ENCODE data around the gene ACYP2.
A peak's percentile ranks its signal among the peaks of the same experiment; 100 is the strongest.

Gene ACYP2

GRCh38 chr2:54329482-54330161, 214.2 kb downstream of the ACYP2 start:
- Histone ChIP-seq H3K9me3 (ENCODE audit: control insufficient read depth, low read length) (no peaks in the 10 kb centered on the region), H3K27ac (ENCODE audit: insufficient read depth, low read length, poor library complexity, severe bottlenecking) (no peak overlapping the region), H3K4me3 (ENCODE audit: insufficient read depth, low read depth, low read length, poor library complexity, severe bottlenecking) (peak overlapping the region; percentile 62), H3K36me3 (ENCODE audit: control insufficient read depth, insufficient read depth, low read length) (no peaks in the 10 kb centered on the region), H3K4me1 (ENCODE audit: control insufficient read depth, insufficient read depth, low read length, poor library complexity, severe bottlenecking) (peaks cover 3% of the 10 kb centered on the region), H3K27me3 (replicated peaks; ENCODE audit: control insufficient read depth, insufficient read depth, low read length, poor library complexity, severe bottlenecking) (no peaks in the 10 kb centered on the region)
- DNase-seq, result no peak

GRCh38 chr2:54330162-54330925, 214.9 kb downstream of the ACYP2 start:
- H3K27ac ChIP-seq (ENCODE audit: insufficient read depth, low read length, poor library complexity, severe bottlenecking), result peak overlapping the region; percentile 8

GRCh38 chr2:54330926-54331835, 215.8 kb downstream of the ACYP2 start:
- H3K4me3 ChIP-seq (ENCODE audit: insufficient read depth, low read depth, low read length, poor library complexity, severe bottlenecking), result peak overlapping the region; percentile 62
- H3K27ac ChIP-seq (ENCODE audit: insufficient read depth, low read length, poor library complexity, severe bottlenecking), result peak overlapping the region; percentile 8

More at GRCh38 chr2:54330162-54330925, 214.9 kb downstream of the ACYP2 start:
- DNase-seq, result peak; percentile 68 to 78 (median 77)
- H3K36me3 ChIP-seq (ENCODE audit: control insufficient read depth, insufficient read depth, low read length), result no peaks in the 10 kb centered on the region
- peaks cover 3% of the 10 kb centered on the region for H3K4me1 ChIP-seq (ENCODE audit: control insufficient read depth, insufficient read depth, low read length, poor library complexity, severe bottlenecking)
- H3K9me3 ChIP-seq (ENCODE audit: control insufficient read depth, low read length), result no peaks in the 10 kb centered on the region
- H3K27me3 ChIP-seq (replicated peaks; ENCODE audit: control insufficient read depth, insufficient read depth, low read length, poor library complexity, severe bottlenecking), result no peaks in the 10 kb centered on the region
- H3K4me3 ChIP-seq (ENCODE audit: insufficient read depth, low read depth, low read length, poor library complexity, severe bottlenecking), result peak overlapping the region; percentile 62

GRCh38 chr2:54332386-54332785, 217.0 kb downstream of the ACYP2 start:
- no peaks in the 10 kb centered on the region for H3K9me3 ChIP-seq (ENCODE audit: control insufficient read depth, low read length)
- H3K4me1 ChIP-seq (ENCODE audit: control insufficient read depth, insufficient read depth, low read length, poor library complexity, severe bottlenecking), result peaks cover 3% of the 10 kb centered on the region
- H3K36me3 ChIP-seq (ENCODE audit: control insufficient read depth, insufficient read depth, low read length), result no peaks in the 10 kb centered on the region
- H3K4me3 ChIP-seq (ENCODE audit: insufficient read depth, low read depth, low read length, poor library complexity, severe bottlenecking), result no peak overlapping the region
- no peak for DNase-seq
- no peak overlapping the region for H3K27ac ChIP-seq (ENCODE audit: insufficient read depth, low read length, poor library complexity, severe bottlenecking)
- H3K27me3 ChIP-seq (replicated peaks; ENCODE audit: control insufficient read depth, insufficient read depth, low read length, poor library complexity, severe bottlenecking), result no peaks in the 10 kb centered on the region

More at GRCh38 chr2:54330926-54331835, 215.8 kb downstream of the ACYP2 start:
- Histone ChIP-seq H3K4me1 (ENCODE audit: control insufficient read depth, insufficient read depth, low read length, poor library complexity, severe bottlenecking) (peaks cover 3% of the 10 kb centered on the region), H3K36me3 (ENCODE audit: control insufficient read depth, insufficient read depth, low read length) (no peaks in the 10 kb centered on the region), H3K9me3 (ENCODE audit: control insufficient read depth, low read length) (no peaks in the 10 kb centered on the region), H3K27me3 (replicated peaks; ENCODE audit: control insufficient read depth, insufficient read depth, low read length, poor library complexity, severe bottlenecking) (no peaks in the 10 kb centered on the region)
- DNase-seq, result no peak

GRCh38 chr2:54336136-54336976, 220.9 kb downstream of the ACYP2 start:
- no peaks in the 10 kb centered on the region for H3K36me3 ChIP-seq (ENCODE audit: control insufficient read depth, insufficient read depth, low read length)
- H3K9me3 ChIP-seq (ENCODE audit: control insufficient read depth, low read length), result no peaks in the 10 kb centered on the region
- DNase-seq, result no peak
- H3K27me3 ChIP-seq (replicated peaks; ENCODE audit: control insufficient read depth, insufficient read depth, low read length, poor library complexity, severe bottlenecking), result no peaks in the 10 kb centered on the region
- H3K4me1 ChIP-seq (ENCODE audit: control insufficient read depth, insufficient read depth, low read length, poor library complexity, severe bottlenecking), result no peaks in the 10 kb centered on the region
- no peak overlapping the region for H3K27ac ChIP-seq (ENCODE audit: insufficient read depth, low read length, poor library complexity, severe bottlenecking)
- H3K4me3 ChIP-seq (ENCODE audit: insufficient read depth, low read depth, low read length, poor library complexity, severe bottlenecking), result no peak overlapping the region

- Histone ChIP-seq H3K36me3 (ENCODE audit: control insufficient read depth, insufficient read depth, low read length) (no peaks in the 10 kb centered on the region), H3K9me3 (ENCODE audit: control insufficient read depth, low read length) (no peaks in the 10 kb centered on the region), H3K4me1 (ENCODE audit: control insufficient read depth, insufficient read depth, low read length, poor library complexity, severe bottlenecking) (no peaks in the 10 kb centered on the region), H3K27ac (ENCODE audit: insufficient read depth, low read length, poor library complexity, severe bottlenecking) (no peak overlapping the region), H3K27me3 (replicated peaks; ENCODE audit: control insufficient read depth, insufficient read depth, low read length, poor library complexity, severe bottlenecking) (no peaks in the 10 kb centered on the region), H3K4me3 (ENCODE audit: insufficient read depth, low read depth, low read length, poor library complexity, severe bottlenecking) (no peak overlapping the region)
- DNase-seq, result no peak
Observed at GRCh38 chr2:54336977-54337255, 221.5 kb downstream of the ACYP2 start.

GRCh38 chr2:54341656-54342055, 226.2 kb downstream of the ACYP2 start:
- Histone ChIP-seq H3K4me1 (ENCODE audit: control insufficient read depth, insufficient read depth, low read length, poor library complexity, severe bottlenecking) (no peaks in the 10 kb centered on the region), H3K4me3 (ENCODE audit: insufficient read depth, low read depth, low read length, poor library complexity, severe bottlenecking) (no peak overlapping the region), H3K27me3 (replicated peaks; ENCODE audit: control insufficient read depth, insufficient read depth, low read length, poor library complexity, severe bottlenecking) (no peaks in the 10 kb centered on the region), H3K9me3 (ENCODE audit: control insufficient read depth, low read length) (no peaks in the 10 kb centered on the region), H3K27ac (ENCODE audit: insufficient read depth, low read length, poor library complexity, severe bottlenecking) (no peak overlapping the region), H3K36me3 (ENCODE audit: control insufficient read depth, insufficient read depth, low read length) (no peaks in the 10 kb centered on the region)
- DNase-seq, result no peak

- Histone ChIP-seq H3K4me3 (ENCODE audit: insufficient read depth, low read depth, low read length, poor library complexity, severe bottlenecking) (no peak overlapping the region), H3K9me3 (ENCODE audit: control insufficient read depth, low read length) (no peaks in the 10 kb centered on the region), H3K4me1 (ENCODE audit: control insufficient read depth, insufficient read depth, low read length, poor library complexity, severe bottlenecking) (no peaks in the 10 kb centered on the region), H3K27me3 (replicated peaks; ENCODE audit: control insufficient read depth, insufficient read depth, low read length, poor library complexity, severe bottlenecking) (no peaks in the 10 kb centered on the region), H3K36me3 (ENCODE audit: control insufficient read depth, insufficient read depth, low read length) (no peaks in the 10 kb centered on the region), H3K27ac (ENCODE audit: insufficient read depth, low read length, poor library complexity, severe bottlenecking) (no peak overlapping the region)
- DNase-seq, result no peak
Observed at GRCh38 chr2:54342603-54343002, 227.2 kb downstream of the ACYP2 start.

- DNase-seq, result no peak
- H3K36me3 ChIP-seq (ENCODE audit: control insufficient read depth, insufficient read depth, low read length), result no peaks in the 10 kb centered on the region
Observed at GRCh38 chr2:54347622-54348021, 232.2 kb downstream of the ACYP2 start.

More at GRCh38 chr2:54347622-54348021, 232.2 kb downstream of the ACYP2 start:
- no peak overlapping the region for H3K4me3 ChIP-seq (ENCODE audit: insufficient read depth, low read depth, low read length, poor library complexity, severe bottlenecking)
- H3K27me3 ChIP-seq (replicated peaks; ENCODE audit: control insufficient read depth, insufficient read depth, low read length, poor library complexity, severe bottlenecking), result no peaks in the 10 kb centered on the region
- no peaks in the 10 kb centered on the region for H3K9me3 ChIP-seq (ENCODE audit: control insufficient read depth, low read length)
- H3K4me1 ChIP-seq (ENCODE audit: control insufficient read depth, insufficient read depth, low read length, poor library complexity, severe bottlenecking), result no peaks in the 10 kb centered on the region
- H3K27ac ChIP-seq (ENCODE audit: insufficient read depth, low read length, poor library complexity, severe bottlenecking), result no peak overlapping the region
